HUES6 (cell line): ENCODE results near the gene DNAJC13.

ENCODE experiments used
- H3K27ac ChIP-seq: 2 replicates; pipeline ENCODE4 v1.7.0; 2013; ENCODE audit warnings: low read depth, mild to moderate bottlenecking, low read length, inconsistent platforms
- H3K27me3 ChIP-seq: 2 replicates; pipeline ENCODE4 v1.6.1; 2013; ENCODE audit warnings: low read length; ENCODE audit not compliant: control insufficient read depth, insufficient read depth
- H3K36me3 ChIP-seq: 2 replicates; pipeline ENCODE4 v1.6.1; 2013; ENCODE audit warnings: low read length; ENCODE audit not compliant: control insufficient read depth, insufficient read depth
- H3K4me1 ChIP-seq: 2 replicates; pipeline ENCODE4 v1.6.1; 2013; ENCODE audit warnings: low read length; ENCODE audit not compliant: control insufficient read depth, insufficient read depth
- H3K4me3 ChIP-seq: 2 replicates; pipeline ENCODE4 v1.5.1; 2013; ENCODE audit warnings: low read depth, low read length
- H3K9ac ChIP-seq: one replicate; pipeline ENCODE4 v1.6.1; 2013; ENCODE audit warnings: mild to moderate bottlenecking, low read length
- H3K9me3 ChIP-seq: 2 replicates; pipeline ENCODE4 v1.6.1; 2013; ENCODE audit warnings: low read depth, low read length; ENCODE audit not compliant: control insufficient read depth, insufficient read depth

DNAJC13 gene

DNA sequence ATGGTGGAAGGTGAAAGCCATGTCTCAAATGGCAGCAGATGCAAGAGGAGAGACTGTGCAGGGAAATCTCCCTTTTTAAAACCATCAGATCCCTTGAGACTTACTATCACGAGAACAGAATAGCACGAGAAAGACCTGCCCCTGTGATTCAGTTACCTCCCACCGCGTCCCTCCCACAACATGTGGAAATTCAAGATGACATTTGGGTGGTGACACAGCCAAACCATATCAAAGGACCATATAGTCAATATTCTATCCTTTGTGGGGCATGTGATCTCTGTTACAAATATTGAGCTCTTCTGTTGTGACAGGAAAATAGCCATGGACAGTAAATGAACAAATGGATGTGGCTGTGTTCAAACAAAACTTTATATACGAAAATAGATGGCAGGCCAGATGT is 102.6 kb downstream of the DNAJC13 start:
- Histone ChIP-seq H3K4me1 (no peaks in the 10 kb centered on the region), H3K36me3 (peaks cover 86% of the 10 kb centered on the region)

DNA sequence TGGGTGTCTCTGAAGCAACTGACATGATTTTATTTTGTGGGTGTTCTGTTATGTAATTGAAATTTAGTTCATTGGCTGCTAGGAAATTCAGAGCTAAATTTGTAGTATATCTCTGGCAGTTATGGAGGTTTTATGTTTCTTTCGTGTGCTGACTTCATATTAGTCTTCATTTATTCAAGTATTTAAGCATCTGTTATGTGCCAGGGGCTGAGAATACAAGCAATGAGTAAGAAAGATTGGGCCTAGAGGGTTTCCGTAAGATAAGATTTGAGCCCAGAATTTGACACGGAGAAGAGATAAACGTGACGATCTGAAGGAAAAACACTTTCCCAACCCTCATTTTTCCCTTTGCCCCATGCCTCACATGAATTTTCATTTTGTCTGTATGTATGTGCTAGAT is 104.6 kb downstream of the DNAJC13 start:
- Histone ChIP-seq H3K9ac (no peak overlapping the region), H3K4me3 (no peak overlapping the region), H3K4me1 (no peaks in the 10 kb centered on the region), H3K27me3 (no peaks in the 10 kb centered on the region), H3K27ac (no peak overlapping the region), H3K36me3 (peaks cover 84% of the 10 kb centered on the region), H3K9me3 (no peaks in the 10 kb centered on the region)

More for the DNA sequence above, 102.6 kb downstream of the DNAJC13 start:
- no peak overlapping the region for H3K4me3 ChIP-seq
- H3K9me3 ChIP-seq = no peaks in the 10 kb centered on the region
- H3K9ac ChIP-seq = no peak overlapping the region
- no peak overlapping the region for H3K27ac ChIP-seq
- H3K27me3 ChIP-seq = no peaks in the 10 kb centered on the region

DNA sequence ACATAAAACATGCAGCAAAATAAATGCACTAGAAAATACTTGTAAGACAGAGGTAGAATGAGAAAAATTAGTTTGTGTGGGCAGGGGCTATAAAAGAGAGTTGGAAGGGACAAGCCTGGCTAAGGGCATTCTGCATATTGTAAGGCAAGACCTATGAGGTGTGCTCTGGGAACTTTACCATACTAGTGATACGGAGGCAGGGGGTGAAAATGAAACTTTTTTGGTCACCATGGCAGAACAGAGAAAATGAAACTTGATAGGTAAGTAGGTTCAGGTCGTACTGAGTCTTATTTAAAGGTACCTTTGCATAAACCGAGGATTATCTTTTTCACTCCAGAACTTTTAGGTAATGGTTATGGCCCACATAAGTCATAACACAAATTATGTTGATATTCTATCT is 105.1 kb downstream of the DNAJC13 start:
- no peaks in the 10 kb centered on the region for H3K4me1 ChIP-seq
- H3K9ac ChIP-seq = no peak overlapping the region
- peaks cover 82% of the 10 kb centered on the region for H3K36me3 ChIP-seq
- H3K4me3 ChIP-seq = no peak overlapping the region
- H3K27me3 ChIP-seq = no peaks in the 10 kb centered on the region
- no peaks in the 10 kb centered on the region for H3K9me3 ChIP-seq
- H3K27ac ChIP-seq = no peak overlapping the region

DNA sequence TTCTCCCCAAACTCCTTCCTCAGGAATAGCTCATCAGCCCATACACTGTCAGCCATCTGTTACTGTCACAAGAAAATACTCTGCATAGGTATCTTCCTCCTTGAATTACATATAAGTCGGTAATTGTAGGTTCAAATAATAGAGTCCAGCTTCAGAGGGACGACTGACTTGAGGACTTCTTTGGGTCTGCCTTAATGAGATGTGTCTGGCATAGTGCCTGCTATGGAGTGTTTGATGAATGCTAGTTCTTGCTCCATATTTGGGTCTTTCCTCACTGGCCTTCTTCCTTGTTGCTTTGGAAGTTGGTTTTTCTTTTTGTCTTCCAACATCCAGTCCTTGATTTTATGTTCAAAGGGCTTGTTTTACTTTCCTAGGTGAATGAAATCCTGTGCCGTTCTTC is 113.3 kb downstream of the DNAJC13 start:
- Histone ChIP-seq H3K36me3 (peaks cover 60% of the 10 kb centered on the region), H3K4me1 (no peaks in the 10 kb centered on the region), H3K27me3 (no peaks in the 10 kb centered on the region), H3K27ac (no peak overlapping the region), H3K9me3 (no peaks in the 10 kb centered on the region), H3K4me3 (no peak overlapping the region), H3K9ac (no peak overlapping the region)

DNA sequence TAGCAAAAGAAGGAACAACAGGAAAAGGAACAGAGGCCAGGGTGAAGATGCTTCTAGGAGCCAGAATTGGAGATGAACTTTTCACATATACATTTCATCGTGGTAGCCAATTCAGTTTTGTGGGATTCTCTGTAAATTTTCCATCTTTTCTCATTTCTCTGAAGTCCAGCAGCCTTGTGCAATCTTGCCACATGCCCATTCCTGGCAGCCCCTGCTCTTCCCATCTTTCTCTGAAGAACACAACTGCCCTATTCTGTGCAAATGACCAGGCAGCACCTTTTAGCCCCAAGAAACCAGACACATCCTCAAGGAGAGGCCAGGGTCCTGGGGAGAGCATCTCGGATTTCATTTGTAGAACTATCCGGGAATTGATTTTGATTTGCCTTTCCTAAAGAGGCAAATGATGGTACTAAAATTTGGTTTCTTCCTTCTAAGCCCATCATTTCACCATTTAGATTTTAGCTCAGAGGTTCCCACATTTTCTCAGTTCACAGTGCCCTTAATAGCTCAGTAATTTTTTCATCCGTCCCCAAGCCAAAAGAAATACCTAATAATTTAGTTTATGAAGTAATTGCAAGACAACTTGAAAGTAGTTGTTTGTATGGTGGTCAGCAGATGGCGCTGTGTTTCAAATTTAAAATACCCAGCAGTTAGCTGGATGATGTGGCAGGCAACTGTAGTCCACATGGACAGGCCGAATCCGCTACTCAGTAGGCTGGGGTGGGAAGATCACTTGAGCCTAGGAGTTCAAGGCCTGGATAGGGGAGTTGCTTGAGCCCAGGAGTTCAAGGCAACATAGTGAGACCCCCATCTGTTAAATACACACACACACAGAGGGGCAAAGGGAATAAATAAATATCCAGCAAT is 118.5 kb downstream of the DNAJC13 start:
- H3K4me1 ChIP-seq = peaks cover 3% of the 10 kb centered on the region; the same call in 1 of the 2 replicates
- H3K27me3 ChIP-seq = no peaks in the 10 kb centered on the region
- no peak overlapping the region for H3K4me3 ChIP-seq
- no peak overlapping the region for H3K9ac ChIP-seq
- peaks cover 44% of the 10 kb centered on the region for H3K36me3 ChIP-seq
- no peaks in the 10 kb centered on the region for H3K9me3 ChIP-seq
- no peak overlapping the region; the same call in 1 of the 2 replicates for H3K27ac ChIP-seq

DNA sequence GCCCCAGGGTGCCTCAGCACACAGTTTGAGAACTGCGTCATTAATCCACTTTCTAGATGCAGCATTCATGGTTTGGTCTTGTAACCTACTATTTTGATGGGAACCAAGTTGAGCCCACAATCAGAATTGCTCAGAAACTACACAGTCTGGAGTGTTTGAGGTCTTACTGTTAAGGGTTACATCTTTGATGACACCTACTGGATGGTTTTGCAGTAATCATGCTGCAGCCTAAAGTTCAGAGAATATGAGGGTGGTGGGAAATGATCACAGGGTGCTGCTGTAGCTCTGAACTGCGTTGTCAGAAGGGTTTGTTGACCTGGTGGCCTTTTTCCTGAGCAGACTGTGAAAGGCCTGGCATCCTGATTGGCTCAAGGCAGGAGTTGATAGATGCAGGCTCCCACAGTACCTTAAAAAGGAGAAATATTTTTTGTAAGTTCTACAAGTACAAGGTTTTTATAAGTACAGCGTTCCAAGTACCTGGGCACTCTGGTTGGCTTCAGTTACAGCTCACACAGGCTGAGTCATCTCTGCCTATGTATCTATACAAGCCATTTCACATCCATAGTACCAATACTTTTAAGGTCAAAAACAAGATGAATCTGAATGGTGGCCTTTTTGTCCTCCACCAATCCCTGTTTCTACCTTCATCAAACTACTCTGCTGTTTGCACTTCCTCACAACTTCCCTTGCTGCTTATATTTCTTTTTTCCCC is 119.3 kb downstream of the DNAJC13 start:
- H3K9ac ChIP-seq = no peak overlapping the region
- peaks cover 45% of the 10 kb centered on the region for H3K36me3 ChIP-seq
- H3K4me3 ChIP-seq = no peak overlapping the region
- peaks cover 3% of the 10 kb centered on the region; the same call in 1 of the 2 replicates for H3K4me1 ChIP-seq
- H3K9me3 ChIP-seq = no peaks in the 10 kb centered on the region
- no peaks in the 10 kb centered on the region for H3K27me3 ChIP-seq
- no peak overlapping the region; the same call in 1 of the 2 replicates for H3K27ac ChIP-seq

DNA sequence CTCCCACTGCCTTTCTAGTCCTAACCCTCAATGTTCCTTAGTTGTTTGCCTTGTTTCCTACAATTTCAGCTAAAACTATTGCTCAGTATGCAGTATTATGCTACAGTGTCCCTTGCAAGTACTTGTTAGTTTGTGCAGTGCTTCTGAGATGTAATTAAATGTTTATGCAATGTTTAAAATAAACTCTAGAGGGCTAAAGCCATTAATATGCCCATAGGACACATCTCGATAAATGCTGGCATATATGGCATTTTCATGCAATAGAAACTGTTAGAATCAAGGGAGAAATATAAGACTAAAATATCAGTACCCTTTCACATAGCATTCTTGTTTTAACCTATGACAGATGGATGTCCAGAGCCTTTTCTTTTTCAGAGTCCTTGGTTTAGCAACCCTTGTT is 120.0 kb downstream of the DNAJC13 start:
- H3K4me3 ChIP-seq = no peak overlapping the region
- no peak overlapping the region for H3K27ac ChIP-seq
- peaks cover 3% of the 10 kb centered on the region; the same call in 1 of the 2 replicates for H3K4me1 ChIP-seq
- no peaks in the 10 kb centered on the region for H3K9me3 ChIP-seq
- no peak overlapping the region for H3K9ac ChIP-seq
- H3K27me3 ChIP-seq = no peaks in the 10 kb centered on the region
- peaks cover 39% of the 10 kb centered on the region for H3K36me3 ChIP-seq

DNA sequence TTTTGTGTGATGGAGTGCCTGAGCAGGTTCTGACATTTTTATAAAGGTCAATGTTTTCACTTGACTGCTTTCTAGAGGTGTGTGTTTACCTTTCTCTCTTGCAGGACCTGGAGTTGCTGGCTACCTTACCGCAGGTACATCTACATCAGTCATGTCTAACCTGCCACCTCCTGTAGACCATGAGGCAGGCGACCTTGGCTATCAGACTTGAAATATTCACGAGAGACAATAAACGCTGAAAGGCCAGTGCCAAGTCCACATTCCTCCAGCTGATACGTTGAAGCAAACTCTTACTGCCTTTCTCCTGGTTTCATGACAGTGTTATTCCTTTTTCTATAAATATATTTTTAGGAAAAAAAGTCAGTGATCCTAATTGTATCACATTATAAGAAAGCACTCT is 120.8 kb downstream of the DNAJC13 start:
- Histone ChIP-seq H3K9ac (no peak overlapping the region), H3K9me3 (no peaks in the 10 kb centered on the region), H3K36me3 (peaks cover 37% of the 10 kb centered on the region), H3K27ac (no peak overlapping the region), H3K27me3 (no peaks in the 10 kb centered on the region), H3K4me1 (peaks cover 3% of the 10 kb centered on the region; the same call in 1 of the 2 replicates), H3K4me3 (no peak overlapping the region)

DNA sequence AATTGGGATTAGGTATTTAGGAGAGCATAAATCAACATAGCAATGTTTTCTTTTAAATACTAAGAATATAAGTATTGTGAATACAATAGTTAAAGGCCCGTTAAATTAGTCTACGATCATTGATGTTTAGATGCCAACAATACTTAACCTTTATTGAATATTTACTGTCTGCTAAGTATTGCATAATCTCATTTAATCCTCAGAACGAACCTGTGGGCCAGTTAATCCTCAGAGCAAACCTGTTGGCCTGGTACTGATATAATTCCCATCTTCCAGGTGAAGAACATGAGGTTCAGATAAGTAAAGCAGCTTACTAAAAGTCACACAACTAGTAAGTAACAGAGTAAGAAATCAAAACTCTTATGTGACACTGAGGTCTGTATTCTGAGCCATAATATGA is 122.4 kb downstream of the DNAJC13 start:
- Histone ChIP-seq H3K27me3 (no peaks in the 10 kb centered on the region), H3K9ac (no peak overlapping the region), H3K36me3 (peaks cover 37% of the 10 kb centered on the region), H3K4me1 (peaks cover 3% of the 10 kb centered on the region; the same call in 1 of the 2 replicates), H3K4me3 (no peak overlapping the region), H3K9me3 (no peaks in the 10 kb centered on the region), H3K27ac (no peak overlapping the region)

DNA sequence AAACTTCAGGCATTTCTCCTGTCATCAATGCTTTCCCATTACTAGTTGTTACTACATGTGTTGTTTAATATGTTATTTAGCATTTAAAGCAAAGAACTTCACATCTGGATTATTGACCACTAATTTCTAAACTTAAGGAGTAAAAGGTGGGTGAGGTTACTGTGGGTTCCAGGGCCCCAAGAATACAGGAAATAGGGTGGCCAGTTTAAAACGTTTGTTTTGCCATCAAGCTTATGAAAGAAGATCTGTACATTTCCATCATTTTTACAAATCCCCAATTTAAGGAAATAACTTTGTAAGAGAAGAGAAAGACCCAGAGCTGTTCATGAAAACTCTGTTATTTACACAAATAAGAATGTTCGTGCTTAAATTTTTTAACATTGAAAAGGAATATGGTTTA is 125.3 kb downstream of the DNAJC13 start:
- Histone ChIP-seq H3K9ac (no peak overlapping the region), H3K27me3 (no peaks in the 10 kb centered on the region), H3K36me3 (peaks cover 33% of the 10 kb centered on the region), H3K4me1 (no peaks in the 10 kb centered on the region), H3K27ac (no peak overlapping the region), H3K9me3 (no peaks in the 10 kb centered on the region), H3K4me3 (no peak overlapping the region)
